NK-92 (cell line): ENCODE results near the gene CFAP57.

ENCODE experiments used
- DNase-seq: peaks from one replicate; lab custom pipeline; 2025; ENCODE audit not compliant: unreplicated experiment; lab: John Stamatoyannopoulos, UW

The CFAP57 gene

GRCh38 chr1:43294761-43295160 lies 122.6 kb downstream of the CFAP57 start:
- no peak for DNase-seq

DNA sequence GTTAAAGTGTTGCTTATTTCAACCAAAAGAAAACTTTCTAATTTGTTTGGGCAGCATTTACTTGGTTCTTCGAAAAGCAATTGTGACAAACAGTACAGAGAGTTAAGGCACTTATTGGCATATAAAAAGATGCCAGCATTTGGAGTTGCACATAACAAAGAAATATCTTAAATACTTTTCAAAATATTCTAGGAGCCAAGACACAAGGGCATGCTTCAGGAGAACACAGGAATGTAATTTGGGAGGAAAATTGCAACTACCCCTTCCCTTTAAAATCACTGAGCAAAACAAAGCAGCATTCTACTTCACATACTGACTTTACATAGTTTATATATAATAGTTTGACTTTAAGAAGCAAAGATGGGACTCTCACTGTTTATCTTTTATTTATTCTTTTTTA lies 124.1 kb downstream of the CFAP57 start:
- no peak for DNase-seq

GRCh38 chr1:43298055-43298454 lies 125.9 kb downstream of the CFAP57 start:
- DNase-seq = no peak

DNA sequence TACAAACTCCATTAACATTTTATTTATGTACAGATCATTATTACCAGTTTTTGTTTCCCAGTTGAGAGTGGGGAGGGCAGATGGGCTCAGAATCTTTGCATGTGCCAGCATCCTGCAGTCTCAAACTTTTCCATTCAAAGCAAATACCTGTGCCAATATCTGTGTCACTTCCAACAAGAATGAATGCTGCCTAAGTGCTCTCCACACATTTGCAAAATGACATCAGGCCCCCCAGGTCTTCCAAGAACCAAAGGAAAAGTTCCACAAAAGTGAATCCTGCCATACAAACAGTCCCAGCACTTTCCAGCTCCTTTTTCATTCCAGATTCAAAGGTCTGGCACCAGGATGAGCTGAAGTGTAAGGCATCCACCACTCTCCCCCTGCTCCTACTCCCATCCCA lies 127.0 kb downstream of the CFAP57 start:
- DNase-seq = no peak

DNA sequence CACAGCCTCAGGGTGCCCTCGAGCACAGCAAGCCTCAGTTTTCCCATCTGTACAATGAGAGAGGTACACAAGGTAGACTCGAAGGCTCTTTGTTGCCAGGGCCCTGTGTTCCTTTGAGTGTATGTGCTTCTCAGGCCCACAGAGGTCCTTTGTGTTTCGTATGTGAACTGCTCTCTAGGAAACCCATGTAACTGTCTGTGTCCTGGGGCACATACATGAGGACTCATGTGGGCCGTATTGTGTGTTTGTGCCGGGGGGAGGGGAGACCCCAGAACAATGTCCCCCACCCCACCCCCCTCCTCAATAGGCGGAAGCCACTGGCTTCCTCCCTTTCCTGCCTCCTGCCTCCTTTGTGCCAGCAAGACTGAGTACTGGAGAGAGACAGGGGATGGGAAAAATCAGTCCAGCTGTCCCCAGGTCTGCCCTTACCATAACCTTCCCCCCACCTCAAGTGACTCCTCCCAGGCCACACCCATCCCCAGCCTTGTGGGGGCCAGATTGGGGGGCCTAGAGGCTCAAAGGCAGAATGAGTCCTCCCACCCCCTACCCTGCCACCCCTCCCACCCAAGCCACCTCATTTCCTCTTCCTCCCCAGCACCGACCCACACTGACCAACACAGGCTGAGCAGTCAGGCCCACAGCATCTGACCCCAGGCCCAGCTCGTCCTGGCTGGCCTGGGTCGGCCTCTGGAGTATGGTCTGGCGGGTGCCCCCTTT lies 128.4 kb downstream of the CFAP57 start, which contains the start of gene TIE1:
Gene TIE1 (plus strand): TSS at position 605 of the 717 bp plus-strand sequence. CDS start 90 bp downstream, at position 695.
- DNase-seq = no peak

- DNase-seq = no peak
Observed at GRCh38 chr1:43302201-43302600, 130.1 kb downstream of the CFAP57 start.

DNA sequence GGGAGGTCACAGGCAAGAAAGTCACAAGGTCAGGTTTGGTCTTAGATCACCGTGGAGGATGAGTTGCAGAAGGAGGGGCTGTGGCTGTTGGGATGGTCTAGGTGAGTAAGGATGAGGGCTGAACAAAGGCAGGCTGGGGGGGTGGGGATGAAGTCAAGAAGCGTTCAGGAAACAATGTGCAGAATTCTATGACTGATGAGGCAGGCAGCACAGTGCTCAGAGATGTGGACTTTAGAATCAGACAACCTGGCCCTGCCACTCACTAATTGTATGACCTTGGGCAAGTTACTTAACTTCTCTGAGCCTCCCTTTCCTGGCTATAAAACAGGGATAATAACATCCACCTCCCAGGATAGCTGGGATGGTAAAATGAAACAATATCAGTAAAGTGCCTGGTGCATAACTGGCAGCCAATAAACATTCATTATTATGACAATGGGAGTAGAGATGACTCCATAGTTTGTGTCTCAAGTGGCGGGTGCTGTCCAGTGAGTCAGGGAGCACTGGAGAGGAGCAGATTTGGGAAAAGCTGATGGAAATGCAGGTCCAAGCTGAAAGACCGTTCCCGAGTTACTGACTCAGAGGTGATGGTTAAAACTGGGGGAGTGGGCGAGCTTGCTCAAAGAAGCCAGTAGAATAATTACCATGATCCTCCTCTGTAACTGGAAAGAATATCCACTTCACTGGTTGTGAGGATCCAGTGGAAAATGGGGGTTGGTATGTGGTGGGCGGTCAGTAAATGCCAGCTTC lies 130.8 kb downstream of the CFAP57 start:
- no peak for DNase-seq

DNA sequence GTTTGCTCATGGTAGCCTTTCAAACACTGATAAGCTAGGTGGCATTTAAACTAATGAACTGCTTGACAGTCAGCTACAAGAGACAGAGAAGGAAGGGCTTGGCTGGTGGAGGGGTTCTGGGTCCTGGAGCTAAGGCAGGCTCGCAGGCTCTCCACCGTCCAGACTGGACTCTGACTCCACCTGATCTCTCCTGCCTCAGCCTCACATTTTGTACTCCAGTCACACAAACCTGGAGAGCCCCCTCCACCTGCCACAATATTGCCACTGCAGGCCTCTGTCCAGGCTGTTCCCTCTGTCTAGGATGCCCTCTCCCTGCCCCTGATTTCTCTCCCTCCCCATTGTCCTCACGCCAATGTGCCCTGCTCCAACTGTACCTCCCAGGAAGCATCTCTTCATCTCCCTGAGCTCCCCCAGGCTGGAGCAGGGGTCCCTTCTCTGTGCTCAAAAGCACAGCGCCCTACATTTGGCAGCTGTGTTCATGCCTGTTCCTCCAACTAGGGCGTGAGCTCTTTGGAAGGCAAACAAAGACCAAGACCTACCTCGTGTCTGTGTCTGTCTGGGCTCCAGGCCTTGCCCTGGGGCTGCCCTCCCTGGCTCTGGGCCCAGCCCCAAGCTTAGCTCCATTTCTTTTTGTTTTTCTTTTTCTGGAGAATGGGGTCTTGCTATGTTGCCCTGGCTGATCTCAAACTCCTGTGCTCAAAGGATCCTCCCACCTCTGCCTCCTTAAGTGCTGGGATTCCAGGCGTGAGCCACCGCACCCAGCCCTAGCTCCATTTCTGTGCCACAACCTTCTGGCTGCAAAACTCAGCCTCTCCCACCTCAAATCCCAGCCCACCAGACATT lies 131.6 kb downstream of the CFAP57 start:
- DNase-seq = no peak
